ENCODE results near the gene CYP1A1.

The CYP1A1 gene

DNA sequence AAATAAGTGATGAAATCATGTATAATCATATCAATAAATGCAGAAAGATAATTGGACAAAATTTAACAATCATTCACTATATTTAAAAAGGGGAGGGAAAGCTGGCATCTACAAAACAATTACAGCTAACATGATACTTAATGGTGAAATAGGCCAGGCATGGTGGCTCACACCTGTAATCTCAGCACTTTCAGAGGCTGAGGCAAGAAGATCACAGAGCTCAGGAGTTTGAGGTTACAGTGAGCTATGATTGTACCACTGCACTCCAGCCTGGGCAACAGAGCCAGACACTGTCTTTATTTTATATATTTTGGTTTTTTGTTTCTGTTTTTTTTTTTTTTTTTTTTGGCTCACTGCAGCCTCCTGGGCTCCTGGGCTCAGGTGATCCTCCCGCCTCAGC, 41.6 kb downstream of the CYP1A1 start:
- no peak for DNase-seq

GRCh38 chr15:74682954-74683353, 42.4 kb downstream of the CYP1A1 start:
- no peak for DNase-seq

DNA sequence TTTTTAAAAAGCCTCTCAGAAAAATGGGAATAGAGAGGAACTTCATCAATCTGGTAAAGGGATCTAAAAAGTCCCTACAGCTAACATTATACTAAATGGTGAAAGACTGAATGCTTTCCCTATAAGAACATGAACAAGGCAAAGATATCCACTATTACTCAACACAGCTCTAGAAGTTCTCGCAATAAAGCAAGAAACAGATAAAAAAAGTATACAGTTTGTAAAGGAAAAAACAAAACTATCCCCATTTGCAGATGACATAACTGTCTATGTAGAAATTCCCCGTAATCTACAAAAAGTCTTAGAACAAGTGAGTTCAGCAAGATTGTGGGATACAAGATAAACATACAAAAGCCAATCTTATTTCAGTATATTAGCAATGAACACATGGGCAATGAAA, 44.9 kb downstream of the CYP1A1 start:
- DNase-seq, result no peak

- DNase-seq, result no peak
Observed at GRCh38 chr15:74676801-74677200, 48.5 kb downstream of the CYP1A1 start.

DNA sequence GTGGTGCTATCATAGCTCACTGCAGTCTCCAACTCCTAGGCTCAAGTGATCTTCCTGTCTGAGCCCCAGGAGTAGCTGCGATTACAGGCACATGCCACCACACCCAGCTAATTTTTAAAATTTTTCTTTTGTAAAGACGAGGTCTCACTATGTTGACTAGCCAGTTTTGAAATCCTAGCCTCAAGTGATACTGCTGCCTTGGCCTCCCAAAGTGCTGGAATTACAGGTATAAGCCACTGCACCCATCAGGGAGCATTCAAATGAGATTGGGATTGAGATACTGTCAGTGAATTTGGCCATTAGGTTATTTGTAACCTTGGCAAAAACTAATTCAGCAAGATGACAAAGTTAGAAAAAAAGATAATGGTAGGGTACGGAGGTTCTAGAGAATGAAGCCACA, 51.2 kb downstream of the CYP1A1 start:
- no peak for DNase-seq

DNA sequence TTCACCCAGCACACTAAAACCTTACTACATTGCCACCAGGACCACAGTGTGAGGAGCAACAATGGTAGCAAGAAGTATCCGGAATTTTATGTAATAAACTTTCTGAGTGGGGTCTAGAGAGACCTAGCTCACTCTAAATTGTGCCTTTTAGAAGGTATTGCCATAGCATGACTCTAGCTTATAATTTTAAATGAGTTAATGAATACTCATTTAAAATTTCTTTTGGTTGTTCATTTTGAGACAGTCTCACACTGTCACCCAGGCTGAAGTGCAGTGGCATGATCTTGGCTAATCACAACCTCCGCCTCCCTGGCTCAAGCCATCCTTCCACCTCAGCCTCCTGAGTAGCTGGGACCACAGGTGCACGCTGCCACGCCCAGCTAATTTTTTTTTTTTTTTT, 55.7 kb downstream of the CYP1A1 start:
- no peak for DNase-seq
